GM12801 (cell line): ENCODE data around the gene TYRO3.

Source experiments
- CTCF ChIP-seq: IDR thresholded peaks from one replicate; pipeline ENCODE4 v1.5.1; 2011; ENCODE audit warnings: control low read depth; ENCODE audit not compliant: insufficient read length; ENCODE audit errors: extremely low read depth

Gene TYRO3

GRCh38 chr15:41606997-41607396 lies 48.0 kb downstream of the TYRO3 start:
- no peak for TF ChIP-seq CTCF

GRCh38 chr15:41609123-41609522 lies 50.1 kb downstream of the TYRO3 start:
- no peak for TF ChIP-seq CTCF

GRCh38 chr15:41610048-41610447 lies 51.0 kb downstream of the TYRO3 start:
- no peak for TF ChIP-seq CTCF

- TF ChIP-seq CTCF: no peak
These were observed 61.7 kb downstream of the TYRO3 start for GRCh38 chr15:41620536-41621199.

GRCh38 chr15:41621200-41622193 lies 62.5 kb downstream of the TYRO3 start:
- TF ChIP-seq CTCF: no peak

- TF ChIP-seq CTCF: no peak
These were observed 63.9 kb downstream of the TYRO3 start for GRCh38 chr15:41622901-41623300.

GRCh38 chr15:41627203-41627602 lies 68.2 kb downstream of the TYRO3 start:
- no peak for TF ChIP-seq CTCF
